HG03457 (cell line): ENCODE results near the gene ATP1B1.

ENCODE experiments used
- ATAC-seq: cut with Tn5 transposase; IDR thresholded peaks from one replicate; pipeline ENCODE4 v1.9.1; 2021; ENCODE audit warnings: moderate number of reproducible peaks; ENCODE audit not compliant: unreplicated experiment

ATP1B1 gene

DNA sequence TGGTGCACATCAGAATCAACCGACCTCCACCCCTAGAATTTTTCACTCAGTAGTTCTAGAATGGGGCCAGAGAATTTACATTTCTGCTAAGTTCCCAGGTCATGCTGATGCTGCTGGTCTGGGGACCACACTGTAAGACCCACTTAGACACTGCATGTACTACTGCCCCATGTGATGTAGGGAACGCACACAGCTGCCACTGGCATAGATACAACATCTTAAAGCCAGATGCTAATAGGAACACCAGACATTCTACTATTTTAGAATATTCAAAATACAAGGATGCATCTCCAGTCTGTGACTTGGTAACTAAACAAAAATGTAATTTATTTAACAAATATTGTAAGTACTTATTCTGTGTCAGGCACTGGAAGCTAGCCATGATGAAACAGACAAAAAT lies 14.1 kb upstream of the ATP1B1 start:
- no peak for ATAC-seq

DNA sequence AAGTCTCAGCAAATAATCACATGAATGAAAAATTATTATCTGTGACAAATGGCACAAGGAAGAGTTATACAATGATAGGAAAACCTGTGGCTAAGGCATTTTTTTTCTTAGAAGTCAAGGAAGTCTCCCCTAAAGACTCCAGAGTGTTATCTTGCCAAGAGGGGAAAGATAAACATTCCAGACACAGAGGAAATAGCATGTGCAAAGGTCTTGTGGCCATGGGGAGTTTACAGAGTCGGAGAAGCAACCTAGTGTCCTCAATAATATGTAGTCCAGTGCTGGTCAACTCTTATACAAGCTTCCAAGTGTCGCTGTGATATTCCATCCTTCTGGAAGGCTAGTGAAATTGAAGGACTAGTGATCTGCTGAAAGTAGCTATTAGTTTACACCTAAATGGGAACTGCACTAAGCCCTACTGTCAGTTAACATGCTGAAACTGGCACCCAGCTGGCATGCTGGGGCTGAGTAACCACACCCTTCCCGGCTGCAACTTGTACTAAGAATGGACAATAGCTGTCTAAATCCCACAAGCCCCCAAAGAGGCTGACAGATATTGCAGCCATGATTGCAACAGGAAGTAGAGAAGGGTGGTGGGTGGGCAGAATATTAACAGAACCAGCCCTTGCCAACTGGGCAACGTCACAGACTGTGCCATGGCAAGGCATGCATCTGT lies 11.5 kb upstream of the ATP1B1 start:
- ATAC-seq, result no peak

DNA sequence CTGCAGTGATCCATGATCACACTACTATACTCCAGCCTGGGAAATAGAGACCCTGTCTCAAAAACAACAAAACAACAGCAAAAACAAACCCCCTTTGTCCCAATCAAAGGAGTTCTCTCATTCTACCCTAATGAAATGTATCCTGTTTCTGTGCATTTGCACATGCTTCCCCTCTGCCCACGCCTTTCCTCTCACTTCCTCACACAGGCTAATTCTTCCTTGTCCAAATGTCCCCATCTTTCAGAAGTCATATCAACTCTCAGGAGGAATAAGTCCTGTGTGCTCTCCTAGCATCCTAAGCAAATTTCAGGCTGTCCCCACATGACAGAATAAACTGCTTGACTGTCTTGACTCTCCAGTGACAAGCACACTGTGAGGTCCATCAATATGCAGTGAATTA lies 8.1 kb upstream of the ATP1B1 start:
- ATAC-seq, result no peak

DNA sequence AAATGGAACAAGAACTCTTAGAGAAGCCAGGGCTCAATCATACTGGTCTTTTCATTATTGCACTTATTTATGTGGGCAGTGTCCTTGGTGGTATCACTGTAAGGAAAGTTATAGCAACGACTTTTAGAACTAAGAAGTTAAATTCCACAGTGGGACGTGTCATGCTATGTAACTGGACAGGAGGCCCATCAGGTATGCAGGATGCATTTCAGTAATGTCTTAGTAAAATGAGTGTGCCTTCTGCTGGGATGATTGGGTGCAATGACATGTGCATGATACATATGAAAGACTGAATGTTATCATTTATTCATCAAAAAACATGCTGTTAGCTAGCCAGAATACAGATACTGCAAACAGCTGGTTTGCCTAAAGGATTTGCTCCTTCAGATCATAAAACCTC lies 6.9 kb upstream of the ATP1B1 start:
- no peak for ATAC-seq

DNA sequence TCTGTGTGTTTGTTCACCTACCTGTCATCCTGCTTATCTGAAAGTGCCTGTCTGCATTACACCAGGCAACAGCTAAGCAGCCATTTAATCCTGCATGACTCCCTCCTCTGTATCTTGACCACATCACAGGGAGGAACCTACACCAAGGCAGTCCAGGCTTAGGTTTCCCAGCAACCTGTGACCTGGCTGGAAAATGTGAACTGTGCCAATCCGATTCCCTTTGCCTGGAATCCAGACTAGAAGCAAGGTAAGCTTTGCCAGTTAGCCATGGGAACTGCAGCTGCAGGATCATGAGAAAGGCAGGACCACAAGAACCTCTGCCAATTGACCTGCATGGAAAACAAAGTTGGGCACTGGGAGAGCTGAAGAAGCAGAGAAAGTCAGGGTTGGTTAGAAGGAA lies 6.3 kb upstream of the ATP1B1 start:
- no peak for ATAC-seq

DNA sequence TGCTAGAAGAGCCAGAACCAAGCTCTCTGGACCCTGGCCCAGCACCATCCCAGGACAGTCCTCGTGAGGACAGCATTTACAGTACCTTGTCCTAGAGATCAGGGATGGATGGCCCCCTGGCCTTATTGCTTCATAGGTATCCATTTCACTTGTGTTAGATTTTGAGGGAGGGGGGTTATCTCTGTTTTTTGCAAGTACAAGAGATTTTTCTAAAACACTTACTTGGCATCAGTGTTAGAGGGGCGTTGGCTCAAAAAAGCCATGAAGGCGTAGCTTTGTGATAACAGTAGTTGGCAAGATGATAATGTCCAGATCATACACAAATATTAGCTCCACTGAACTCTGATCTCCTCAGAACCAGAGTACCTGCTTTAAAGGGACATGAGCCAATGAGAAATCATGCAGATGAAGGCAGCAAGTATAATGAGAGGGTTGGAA lies 5.8 kb upstream of the ATP1B1 start:
- no peak for ATAC-seq

DNA sequence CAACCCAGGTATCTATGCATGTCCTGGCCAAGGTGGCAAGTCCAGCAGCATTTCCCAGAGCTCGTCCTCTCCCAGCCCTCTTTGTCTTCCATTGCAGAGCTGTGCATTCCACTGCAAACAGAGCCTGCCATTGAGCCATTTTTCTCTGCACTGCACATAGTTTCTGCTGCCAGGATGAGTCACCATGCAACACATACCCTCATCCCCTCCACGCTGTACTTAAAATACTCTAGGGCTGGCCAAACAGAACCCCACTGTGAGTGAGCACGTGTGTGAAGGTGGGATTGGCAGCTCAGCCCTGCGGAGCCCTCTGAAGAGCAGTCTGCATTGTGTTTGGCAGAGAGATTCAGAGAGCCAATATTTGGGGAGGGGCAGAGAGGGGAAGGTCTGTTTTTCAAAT lies 3.9 kb upstream of the ATP1B1 start:
- no peak for ATAC-seq

DNA sequence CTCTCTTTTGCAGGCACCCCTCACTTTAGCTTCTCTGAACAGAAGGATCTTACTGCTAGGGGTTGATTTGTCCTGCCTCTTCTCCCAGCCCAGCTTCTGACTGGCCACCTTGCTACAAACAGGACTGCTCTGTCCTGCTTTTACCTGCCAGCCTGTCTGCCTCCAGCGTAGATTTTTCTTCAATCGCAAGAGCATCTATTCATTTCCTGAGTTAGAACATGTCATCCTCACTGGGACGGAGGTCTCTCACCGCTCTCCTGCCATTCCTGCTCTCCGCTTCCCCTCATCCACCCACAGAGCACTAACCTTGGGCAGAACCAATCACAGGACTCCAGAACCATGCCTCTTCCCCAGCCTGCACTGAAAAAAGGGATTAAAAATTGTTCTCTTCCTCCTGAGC lies 3.5 kb upstream of the ATP1B1 start:
- ATAC-seq, result no peak

DNA sequence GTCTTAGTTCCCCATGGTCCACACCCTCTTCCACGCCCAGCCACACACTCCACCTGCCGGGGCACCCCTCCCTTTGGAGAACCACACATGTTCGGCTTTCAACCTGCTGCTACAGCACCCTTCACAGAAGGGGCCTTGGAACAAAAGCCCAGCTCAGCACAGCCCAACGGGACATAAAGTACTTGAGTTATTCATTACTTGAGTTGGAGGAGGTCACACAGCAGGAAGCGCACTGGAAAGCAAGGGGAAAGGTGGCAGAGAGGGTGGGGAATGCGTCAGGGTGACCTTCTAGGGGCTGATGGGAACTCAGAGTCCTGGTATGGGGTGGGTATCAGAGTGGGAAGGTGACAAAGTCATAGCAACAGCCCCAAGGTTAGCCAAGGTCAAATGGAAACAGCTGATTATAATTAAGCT lies 3.0 kb upstream of the ATP1B1 start:
- ATAC-seq, result no peak

DNA sequence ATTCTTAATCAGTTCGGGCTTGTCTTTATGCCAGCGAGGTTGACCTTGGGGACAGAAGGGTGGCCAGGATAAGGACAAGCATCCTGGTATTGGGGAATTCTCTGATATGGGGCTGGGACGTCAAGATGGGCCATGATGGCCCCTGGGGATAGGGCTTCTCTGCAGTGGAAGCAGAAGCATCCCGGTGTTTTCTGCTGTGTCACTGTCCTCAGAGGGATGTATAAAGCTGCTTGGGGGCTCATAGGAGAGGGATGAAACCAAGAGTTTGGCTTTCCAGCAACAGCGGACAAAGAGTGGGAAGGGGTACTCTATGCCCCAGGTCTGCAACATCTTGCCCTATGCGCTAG lies 1.4 kb upstream of the ATP1B1 start:
- ATAC-seq, result no peak

DNA sequence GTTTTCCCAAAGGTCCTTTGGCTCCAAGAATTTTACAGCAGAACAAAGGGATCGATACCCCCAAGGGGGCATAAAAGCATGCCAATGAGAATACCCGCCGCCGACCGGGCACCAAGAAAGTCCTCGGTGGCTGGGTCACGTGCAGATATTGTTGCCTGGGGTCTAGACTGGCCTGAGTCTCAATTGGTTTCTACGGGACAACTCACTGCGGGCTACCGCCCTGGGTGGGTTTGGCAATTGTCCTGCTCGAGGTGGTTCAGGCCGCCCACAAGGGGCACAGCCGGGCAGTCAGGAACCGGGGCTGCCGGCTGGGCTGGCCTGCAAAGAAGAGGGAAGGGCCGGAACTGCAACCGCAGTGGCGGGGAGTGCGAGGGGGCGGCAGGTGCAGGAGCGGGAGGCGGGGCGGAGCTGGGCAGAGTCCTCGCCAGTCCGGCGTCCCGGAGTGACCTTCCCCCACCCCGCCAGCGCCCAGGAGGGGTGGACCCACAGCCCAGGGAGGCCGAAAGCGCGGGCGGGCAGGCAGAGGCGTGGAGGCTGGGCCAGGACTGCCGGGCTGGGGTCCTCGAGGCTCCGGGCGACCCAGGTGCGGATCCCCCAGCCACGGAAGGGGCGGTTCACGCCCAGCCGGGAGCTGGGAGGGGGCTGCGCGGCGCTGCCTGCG lies 926 bp upstream of the ATP1B1 start:
- ATAC-seq, result peak; percentile 27

DNA sequence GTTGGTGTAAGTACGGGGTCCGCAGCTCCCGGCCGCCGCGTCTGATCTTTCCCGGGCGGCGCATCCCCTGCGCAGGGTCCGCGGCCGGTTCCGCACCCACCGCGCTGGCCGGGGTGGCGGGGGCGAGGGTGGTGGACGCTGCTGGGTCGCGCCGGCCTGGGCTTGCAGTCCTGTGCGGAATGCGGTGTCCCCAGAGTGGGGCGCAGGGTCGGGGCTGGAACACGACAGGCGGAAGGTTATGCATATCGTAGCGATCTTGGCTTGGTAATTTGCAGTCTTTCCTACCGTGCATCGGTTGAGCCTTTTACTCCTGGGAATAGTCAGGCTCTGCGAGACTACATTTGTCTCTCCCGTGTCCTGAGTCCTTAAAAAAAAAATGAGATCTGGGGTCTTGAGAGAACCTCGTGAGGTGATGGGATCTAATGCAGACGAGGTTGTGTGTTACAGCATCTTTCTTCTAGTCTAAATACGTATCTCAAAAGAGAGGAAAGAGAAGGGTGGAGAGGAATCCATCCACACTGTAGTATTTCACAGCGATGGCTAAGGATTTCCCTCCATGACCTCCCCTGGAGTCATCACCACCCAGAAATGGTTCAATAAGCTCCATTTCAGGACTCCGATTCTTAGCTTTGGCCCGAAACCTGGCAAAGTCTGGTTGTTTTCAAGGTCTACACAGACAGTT lies 572 bp downstream of the ATP1B1 start:
- ATAC-seq, result no peak

DNA sequence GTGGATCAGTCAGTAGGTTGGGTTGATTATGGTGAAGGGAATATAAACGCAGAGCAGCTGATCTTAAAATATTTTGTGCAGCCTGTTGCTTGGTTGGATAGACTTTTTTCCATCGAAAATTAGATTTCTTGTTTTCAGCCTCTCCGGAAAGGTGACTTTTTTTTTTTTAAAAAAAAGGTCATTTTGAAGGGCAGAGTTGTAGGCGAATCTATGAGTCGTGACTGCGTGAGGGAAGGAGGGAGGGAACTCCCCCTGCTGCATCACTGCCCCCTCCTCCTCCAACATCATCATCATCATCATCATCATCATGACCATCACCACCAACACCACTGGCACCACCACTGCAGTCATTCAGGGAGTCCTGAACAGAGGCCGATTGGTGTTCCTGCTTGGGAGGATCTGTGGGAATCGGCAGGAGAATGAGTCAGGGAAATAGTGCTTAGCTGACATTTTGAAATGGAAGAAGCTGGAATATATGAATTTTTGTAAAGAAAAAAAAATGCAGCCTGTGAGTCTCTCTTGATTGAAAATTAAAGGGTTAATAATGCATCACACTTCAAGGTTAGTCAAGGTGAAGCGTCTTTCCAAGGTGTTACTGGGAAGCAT lies 1.2 kb downstream of the ATP1B1 start:
- no peak for ATAC-seq

DNA sequence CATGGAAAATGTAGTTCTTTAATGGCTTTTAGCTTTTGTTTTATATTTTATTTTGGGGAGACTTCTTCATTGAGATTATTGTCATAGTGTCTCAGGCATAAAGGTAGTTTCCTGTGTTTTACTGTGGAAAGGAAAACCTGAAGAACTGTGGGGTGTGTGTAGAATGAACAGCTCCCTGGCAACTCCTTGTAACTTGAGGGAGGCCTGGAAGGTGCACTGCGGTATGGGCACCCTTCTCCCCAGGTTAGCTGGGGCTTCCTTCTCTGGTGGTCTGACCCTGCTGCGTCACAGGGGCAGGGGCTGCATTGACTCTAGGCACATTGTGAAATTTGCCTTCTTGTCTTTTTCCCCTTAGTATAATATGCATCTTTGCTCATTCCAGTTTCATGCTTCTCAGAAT lies 1.7 kb downstream of the ATP1B1 start:
- no peak for ATAC-seq

DNA sequence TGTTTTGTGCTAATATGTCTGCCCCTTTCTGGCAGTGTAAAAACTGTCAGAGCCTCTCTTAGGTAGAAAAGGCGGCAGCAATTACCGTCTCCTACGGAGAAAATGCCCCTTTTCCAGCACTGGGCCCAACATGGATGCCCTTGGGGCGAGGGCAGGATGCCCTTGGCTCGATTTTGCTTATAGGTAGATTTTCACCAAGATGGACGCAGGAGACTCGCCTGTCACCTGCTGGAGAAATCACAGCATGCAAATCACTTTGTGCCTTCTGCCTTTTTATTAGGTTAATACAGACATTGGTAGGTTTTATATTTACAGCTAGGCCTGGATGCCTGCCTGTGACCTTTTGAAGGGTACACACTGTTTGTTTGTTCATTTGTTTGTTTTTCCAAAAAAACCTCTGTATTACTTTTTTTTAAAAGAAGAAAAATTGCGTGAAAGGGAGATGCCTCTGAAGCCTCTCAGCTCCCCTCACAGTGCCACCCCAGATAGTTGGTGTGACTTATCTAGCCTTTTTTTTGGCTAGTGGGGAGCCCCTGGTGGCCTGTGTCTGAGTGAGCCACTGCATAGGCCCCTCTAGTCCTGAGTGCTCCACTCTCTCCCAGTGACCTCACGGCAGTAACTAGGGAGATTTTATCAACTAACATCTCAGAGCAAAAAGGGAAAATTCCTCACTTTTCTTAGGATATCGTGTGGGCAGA lies 2.5 kb downstream of the ATP1B1 start:
- ATAC-seq, result no peak

DNA sequence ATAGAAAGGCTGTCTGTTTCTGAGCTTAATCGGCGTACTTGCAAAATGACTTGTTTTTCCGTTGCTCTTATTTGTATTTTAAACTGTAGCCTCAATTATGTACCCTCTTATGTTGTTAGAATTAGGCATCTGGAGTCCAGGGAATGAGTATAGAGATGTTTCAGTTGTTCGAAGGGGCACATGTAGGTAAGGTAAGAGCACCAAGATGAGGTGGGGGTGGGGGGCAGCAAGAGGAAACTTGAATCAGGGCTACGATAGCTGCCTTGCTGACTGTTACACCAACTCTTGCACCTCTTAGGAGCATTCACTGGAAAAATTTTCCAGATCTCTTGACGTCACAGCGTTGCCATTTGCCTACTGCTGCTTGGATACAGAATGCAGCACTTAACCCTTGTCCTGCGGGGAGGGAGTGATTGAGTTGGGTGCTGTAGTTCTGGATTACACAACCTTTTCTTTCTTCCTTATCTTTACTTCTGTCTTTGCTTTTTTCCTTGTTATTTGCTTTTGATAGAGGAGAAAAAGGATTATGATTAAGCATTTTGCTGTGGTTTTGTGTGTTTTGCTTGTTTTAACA lies 3.2 kb downstream of the ATP1B1 start:
- ATAC-seq, result no peak

DNA sequence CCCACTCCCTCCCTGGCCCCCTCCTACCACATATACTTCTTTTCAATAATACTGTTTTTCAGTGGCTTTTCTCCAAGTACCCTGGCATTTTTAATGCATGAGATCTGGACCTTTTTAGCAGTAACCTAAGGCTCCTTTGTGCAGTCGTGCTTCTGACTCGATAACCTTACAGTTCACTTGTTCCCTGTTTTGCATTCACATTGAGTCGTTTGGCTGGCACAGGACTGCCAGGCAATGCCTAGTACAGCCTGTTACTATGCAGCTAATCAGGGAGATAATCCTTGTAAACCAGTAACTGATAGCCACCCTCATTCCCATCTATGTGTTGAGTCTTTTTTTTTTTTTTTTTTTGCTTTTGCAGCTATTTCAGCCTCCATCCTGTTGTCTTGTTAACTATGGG lies 3.7 kb downstream of the ATP1B1 start:
- no peak for ATAC-seq

DNA sequence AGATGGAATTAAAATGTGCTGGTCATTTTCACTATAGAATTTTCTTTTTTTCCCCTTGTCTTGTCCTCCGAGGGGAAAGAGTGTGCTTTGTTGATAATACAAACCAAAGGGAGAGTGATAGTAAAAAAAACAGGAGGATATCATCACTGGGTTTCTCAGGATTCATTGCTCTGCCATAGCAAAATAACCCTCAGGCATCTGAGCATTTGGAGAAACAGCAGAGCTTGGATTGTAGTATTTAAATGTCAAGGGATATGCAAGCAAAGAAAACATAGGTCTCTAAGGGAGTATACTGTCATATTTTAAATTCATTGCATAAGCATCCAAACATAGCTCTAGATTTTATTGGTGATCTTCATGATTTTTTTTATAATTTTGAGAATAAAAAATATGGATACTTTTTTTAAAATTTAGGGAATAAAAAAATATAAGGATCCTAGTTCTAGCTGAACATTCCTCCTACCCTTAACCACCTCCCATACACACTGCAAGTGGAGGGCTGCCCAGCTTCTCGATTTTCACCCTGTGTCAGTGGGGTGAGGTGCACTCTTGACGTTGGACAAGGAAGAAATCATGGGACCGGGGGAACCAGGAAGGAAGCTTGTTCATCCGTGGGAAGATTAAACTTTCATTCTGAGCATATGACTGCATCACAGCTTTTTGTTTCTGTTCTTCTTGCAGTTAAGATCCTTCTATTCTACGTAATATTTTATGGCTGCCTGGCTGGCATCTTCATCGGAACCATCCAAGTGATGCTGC lies 4.4 kb downstream of the ATP1B1 start:
- no peak for ATAC-seq

DNA sequence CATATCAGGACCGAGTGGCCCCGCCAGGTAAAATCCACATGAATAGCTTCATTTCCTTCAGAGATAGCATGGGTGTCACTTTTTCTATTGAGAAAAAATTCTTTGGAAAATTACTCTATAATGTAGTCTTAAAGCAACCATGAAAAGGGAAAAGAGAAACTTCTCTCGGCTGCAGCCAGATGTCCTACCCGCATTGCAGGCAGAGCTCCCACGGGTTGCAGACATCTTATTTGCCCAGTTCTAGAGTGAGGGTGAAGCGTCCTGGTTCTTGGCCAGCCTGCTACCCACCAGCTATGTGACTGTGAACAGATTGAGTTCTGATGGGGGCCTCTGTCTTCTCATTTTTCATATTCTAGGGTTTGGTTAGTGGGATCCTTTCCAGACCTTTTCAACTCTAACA lies 5.0 kb downstream of the ATP1B1 start:
- no peak for ATAC-seq

DNA sequence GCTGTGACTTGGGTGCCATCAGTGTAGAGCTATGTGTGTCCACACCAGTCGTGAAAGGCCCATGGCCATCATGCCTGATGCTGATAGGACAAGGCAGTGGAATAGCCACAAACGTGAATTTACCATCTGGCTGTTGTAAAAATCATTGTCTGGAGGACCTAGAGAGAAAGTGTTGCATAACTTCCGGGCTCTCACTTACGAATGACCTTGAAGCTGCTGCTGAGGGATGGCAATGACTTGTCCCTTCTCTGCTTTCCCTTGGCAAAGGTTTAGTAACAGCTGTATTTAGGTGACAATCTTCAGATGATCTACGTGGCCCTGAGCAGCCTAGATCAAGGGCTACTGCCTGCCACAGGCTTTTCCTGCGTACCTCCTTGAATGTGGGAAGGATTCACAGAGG lies 5.8 kb downstream of the ATP1B1 start:
- ATAC-seq, result no peak
